GM12878 (cell line): ENCODE results near the gene SUGCT. TPM values are rescaled to one million over a fixed set of nuclear protein-coding genes. Genes with fewer than 3 reads are reported as not detected.

ENCODE experiments used
- ATAC-seq: fragments of 200-7000 bp; cut with Tn5 transposase; 3 replicates; pipeline ENCODE4 v1.9.1; 2020; ENCODE audit warnings: mild to moderate bottlenecking, moderate library complexity
- BruUV-seq: library from RNA; stranded (reverse); fragments of 400-500 nt; replicated peaks from 2 replicates; lab custom pipeline; 2021; lab: Mats Ljungman, UMichigan
- CTCF ChIA-PET: fragments of 300-600 bp; sonication (Branson Sonifier 250); formaldehyde crosslinking; extraction: SDS; loops from one replicate; lab custom pipeline; 2021; ENCODE audit warnings: inconsistent platforms; lab: Yijun Ruan, JAX
- POLR2A ChIA-PET: fragments of 350-600 bp; formaldehyde crosslinking; extraction: SDS; loops from one replicate; lab custom pipeline; 2021; ENCODE audit warnings: inconsistent platforms; lab: Charles Lee
- RAD21 ChIA-PET: fragments of 300-600 bp; sonication (Branson Sonifier 250); formaldehyde crosslinking; loops from one replicate; lab custom pipeline; 2023; ENCODE audit warnings: antibody characterized with exemption; ENCODE audit not compliant: unreplicated experiment; lab: Charles Lee
- SMC1A ChIA-PET: fragments of 300-600 bp; sonication (Branson Sonifier 250); formaldehyde crosslinking; loops from one replicate; lab custom pipeline; 2023; ENCODE audit not compliant: unreplicated experiment, uncharacterized antibody; lab: Charles Lee
- DNase-seq: peaks from one replicate; pipeline ENCODE4 v3.0.0-alpha.2; 2011; ENCODE audit warnings: low read depth, low spot score
- FAIRE-seq: peaks from 3 replicates; lab custom pipeline; 2011; peaks lifted over from hg19 to GRCh38; lab: Jason Lieb, UNC
- H2AFZ ChIP-seq: 2 replicates; pipeline ENCODE4 v1.6.0; 2011; ENCODE audit warnings: low read depth, low read length, control low read depth; ENCODE audit not compliant: control insufficient read depth
- H3K27ac ChIP-seq: 2 replicates; pipeline ENCODE4 v1.5.1; 2011; ENCODE audit warnings: control low read depth; ENCODE audit not compliant: control insufficient read depth, insufficient read depth
- H3K27me3 ChIP-seq, 2 experiments: replicated peaks in 1 of 2; 2 replicates each; pipeline versions ENCODE4 v1.6.0 to v1.6.1; 2011; ENCODE audit warnings: low read length in 1 of 2; ENCODE audit not compliant: control insufficient read depth in 2 of 2, insufficient read depth in 2 of 2
- H3K36me3 ChIP-seq, 2 experiments: 2 replicates each; pipeline ENCODE4 v1.5.1; 2011; ENCODE audit warnings: low read length in 1 of 2; ENCODE audit not compliant: control insufficient read depth in 2 of 2, insufficient read depth in 2 of 2
- H3K4me1 ChIP-seq: 2 replicates; pipeline ENCODE4 v1.6.1; 2011; ENCODE audit warnings: mild to moderate bottlenecking, low read length, moderate library complexity, mixed read lengths; ENCODE audit not compliant: control insufficient read depth, insufficient read depth
- H3K4me2 ChIP-seq: 2 replicates; pipeline ENCODE4 v1.6.0; 2011; ENCODE audit warnings: control low read depth; ENCODE audit not compliant: control insufficient read depth, insufficient read depth
- H3K4me3 ChIP-seq: fragments of 200-600 bp; sonication (generic); 2 replicates; pipeline ENCODE4 v1.5.1; 2016
- H3K79me2 ChIP-seq: 2 replicates; pipeline ENCODE4 v1.6.0; 2011; ENCODE audit warnings: low read length; ENCODE audit not compliant: control insufficient read depth, insufficient read depth
- H3K9ac ChIP-seq: 2 replicates; pipeline ENCODE4 v1.8.0; 2011; ENCODE audit warnings: low read length, control low read depth, mixed read lengths; ENCODE audit not compliant: control insufficient read depth, insufficient read depth
- H3K9me3 ChIP-seq: replicated peaks from 3 replicates; pipeline ENCODE4 v1.5.1; 2011; ENCODE audit warnings: mild to moderate bottlenecking, low read length; ENCODE audit not compliant: control insufficient read depth, insufficient read depth
- H4K20me1 ChIP-seq: 2 replicates; pipeline ENCODE4 v1.6.0; 2011; ENCODE audit not compliant: control insufficient read depth, insufficient read depth
- ASH2L ChIP-seq: fragments of 300-600, 200-600 bp; sonication (generic); IDR thresholded peaks from 2 replicates; pipeline ENCODE4 v1.6.1; 2017; ENCODE audit warnings: low read depth, mild to moderate bottlenecking, borderline replicate concordance
- CBFB ChIP-seq: IDR thresholded peaks from 2 replicates; pipeline ENCODE4 v1.6.1; 2016; ENCODE audit warnings: antibody characterized with exemption, low read depth
- FOXK2 ChIP-seq: fragments of 450-650 bp; IDR thresholded peaks from 2 replicates; pipeline ENCODE4 v1.6.1; 2017; ENCODE audit warnings: mild to moderate bottlenecking, moderate library complexity
- HDAC2 ChIP-seq: fragments of 200-600 bp; sonication (generic); IDR thresholded peaks from 2 replicates; pipeline ENCODE4 v1.6.1; 2017
- HDAC6 ChIP-seq: fragments of 200-600 bp; sonication (generic); IDR thresholded peaks from one replicate; pipeline ENCODE4 v1.8.0; 2017; ENCODE audit warnings: antibody characterized with exemption; ENCODE audit not compliant: unreplicated experiment
- JUND ChIP-seq: IDR thresholded peaks from 2 replicates; pipeline ENCODE4 v1.6.1; 2012; ENCODE audit warnings: low read depth, mild to moderate bottlenecking, low read length, improper control_type of control experiment, moderate library complexity
- KAT2A ChIP-seq: conservative IDR thresholded peaks from 2 replicates; pipeline ENCODE4 v1.6.1; 2011; ENCODE audit warnings: low read depth, low read length; ENCODE audit not compliant: control insufficient read depth
- LARP7 ChIP-seq: fragments of 450-650 bp; IDR thresholded peaks from 2 replicates; pipeline ENCODE4 v1.6.1; 2017; ENCODE audit warnings: mild to moderate bottlenecking
- RCOR1 ChIP-seq: conservative IDR thresholded peaks from 2 replicates; pipeline ENCODE4 v1.6.1; 2012; ENCODE audit warnings: low read depth, low read length, improper control_type of control experiment
- SMC3 ChIP-seq: IDR thresholded peaks from 2 replicates; pipeline ENCODE4 v1.6.1; 2011; ENCODE audit warnings: low read length, improper control_type of control experiment, borderline replicate concordance
- TBL1XR1 ChIP-seq: IDR thresholded peaks from 2 replicates; pipeline ENCODE4 v1.6.1; 2012; ENCODE audit warnings: low read depth, low read length, improper control_type of control experiment
- TCF3 ChIP-seq: IDR thresholded peaks from 2 replicates; pipeline ENCODE4 v1.6.1; 2012; ENCODE audit warnings: low read depth, mild to moderate bottlenecking, low read length, borderline replicate concordance; ENCODE audit not compliant: insufficient read depth
- WRNIP1 ChIP-seq: IDR thresholded peaks from 2 replicates; pipeline ENCODE4 v1.6.1; 2011; ENCODE audit warnings: low read depth, low read length, improper control_type of control experiment, borderline replicate concordance
- WGBS: methylation state at CpG from one replicate; pipeline ENCODE4 v1.1.6; 2016; ENCODE audit warnings: low lambda C conversion rate; ENCODE audit not compliant: insufficient replicate concordance, insufficient coverage; ENCODE audit errors: missing lambda C conversion rate; 5-methylcytosine and 5-hydroxymethylcytosine counted together
- in situ Hi-C: fragments of 300-500 bp; cut with MboI; formaldehyde crosslinking; loops from 9 replicates; pipeline ENCODE4 v1.14.3; 2018; ENCODE audit warnings: mixed read lengths
- intact Hi-C: fragments of 100-400 bp; cut with micrococcal nuclease; formaldehyde crosslinking; loops from one replicate; pipeline ENCODE4 v1.14.2; 2022; ENCODE audit not compliant: unreplicated experiment
- polyA plus RNA-seq, 11 experiments: library from polyadenylated mRNA; depleted of rRNA in 4 of 11; unstranded in 6 of 11; stranded (reverse) in 5 of 11; fragments of >200 nt; fragmentation: Nextera tagmentation in 4 of 11; fragmentation: Illumina TruSeq in 1 of 11; extraction: Ambion mirVana in 4 of 11; extraction: Trizol in 1 of 11; gene quantifications; 1 replicate in 1 of 11; 2 replicates in 10 of 11; pipeline versions ENCODE4 v1.2.1 to v1.2.3, GENCODE V29; 2011 to 2016; ENCODE audit warnings: inconsistent platforms in 2 of 11, missing spikeins in 2 of 11, low read depth in 1 of 11
- total RNA-seq, 4 experiments: library from RNA; depleted of rRNA in 3 of 4; stranded (reverse); fragments of >200 nt in 3 of 4; fragmentation: Illumina TruSeq in 1 of 4; extraction: Trizol in 1 of 4; gene quantifications; 2 replicates each; pipeline versions ENCODE4 v1.2.1 to v1.2.3, GENCODE V29; 2013 to 2021
- TF ChIP-seq, protein P1 (sequence below): IDR thresholded peaks from 2 replicates; pipeline ENCODE4 v1.6.1; 2011; ENCODE audit warnings: mild to moderate bottlenecking, low read depth, low read length, moderate library complexity; ENCODE audit not compliant: insufficient replicate concordance
- TF ChIP-seq, protein P2 (sequence below): IDR thresholded peaks from 2 replicates; pipeline ENCODE4 v1.6.1; 2012; ENCODE audit warnings: low read length, inconsistent platforms

SUGCT gene
- total and polyA plus RNA-seq, 10 of the 15 experiments (the other 5 are each of a cell fraction or from before 2014, with no cell fraction given): 0.08 to 1.2 (median 0.67) TPM; not detected in 1

GRCh38 chr7:40647719-40648118 is 512.9 kb downstream of the SUGCT start:
- intact Hi-C loops (no loop called here), in situ Hi-C loops (no loop called here)
- no peak overlapping the region for H2AFZ ChIP-seq
- H3K79me2 ChIP-seq: no peaks in the 10 kb centered on the region
- H4K20me1 ChIP-seq: no peaks in the 10 kb centered on the region
- H3K27me3 ChIP-seq: no peaks in the 10 kb centered on the region
- no peak overlapping the region for H3K4me3 ChIP-seq
- BruUV-seq: no TSS peak
- no peak overlapping the region for H3K4me2 ChIP-seq
- RAD21 ChIA-PET: no interaction called here
- no peaks in the 10 kb centered on the region for H3K4me1 ChIP-seq
- H3K27ac ChIP-seq: no peak overlapping the region
- H3K9ac ChIP-seq: no peak overlapping the region
- DNase-seq (no peak), ATAC-seq (no peak), FAIRE-seq (no peak)
- CTCF ChIA-PET: no interaction called here
- H3K9me3 ChIP-seq: no peaks in the 10 kb centered on the region
- POLR2A ChIA-PET: interaction anchor here (0.7 kb wide), 1 partner anchor 766 kb away, joined by 4 read pairs; no protein-coding TSS in a partner anchor
- WGBS: 28% methylated on average over 5 of the region's 5 CpGs
- SMC1A ChIA-PET: interaction anchor here (0.7 kb wide), 1 partner anchor 39 kb away, joined by 3 read pairs; no protein-coding TSS in a partner anchor
- no peaks in the 10 kb centered on the region for H3K36me3 ChIP-seq
- TF ChIP-seq, protein P1, sequence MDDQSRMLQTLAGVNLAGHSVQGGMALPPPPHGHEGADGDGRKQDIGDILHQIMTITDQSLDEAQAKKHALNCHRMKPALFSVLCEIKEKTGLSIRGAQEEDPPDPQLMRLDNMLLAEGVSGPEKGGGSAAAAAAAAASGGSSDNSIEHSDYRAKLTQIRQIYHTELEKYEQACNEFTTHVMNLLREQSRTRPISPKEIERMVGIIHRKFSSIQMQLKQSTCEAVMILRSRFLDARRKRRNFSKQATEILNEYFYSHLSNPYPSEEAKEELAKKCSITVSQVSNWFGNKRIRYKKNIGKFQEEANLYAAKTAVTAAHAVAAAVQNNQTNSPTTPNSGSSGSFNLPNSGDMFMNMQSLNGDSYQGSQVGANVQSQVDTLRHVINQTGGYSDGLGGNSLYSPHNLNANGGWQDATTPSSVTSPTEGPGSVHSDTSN: no peak
- no peak for TF ChIP-seq WRNIP1
- TF ChIP-seq TBL1XR1: no peak
- TF ChIP-seq, protein P2, sequence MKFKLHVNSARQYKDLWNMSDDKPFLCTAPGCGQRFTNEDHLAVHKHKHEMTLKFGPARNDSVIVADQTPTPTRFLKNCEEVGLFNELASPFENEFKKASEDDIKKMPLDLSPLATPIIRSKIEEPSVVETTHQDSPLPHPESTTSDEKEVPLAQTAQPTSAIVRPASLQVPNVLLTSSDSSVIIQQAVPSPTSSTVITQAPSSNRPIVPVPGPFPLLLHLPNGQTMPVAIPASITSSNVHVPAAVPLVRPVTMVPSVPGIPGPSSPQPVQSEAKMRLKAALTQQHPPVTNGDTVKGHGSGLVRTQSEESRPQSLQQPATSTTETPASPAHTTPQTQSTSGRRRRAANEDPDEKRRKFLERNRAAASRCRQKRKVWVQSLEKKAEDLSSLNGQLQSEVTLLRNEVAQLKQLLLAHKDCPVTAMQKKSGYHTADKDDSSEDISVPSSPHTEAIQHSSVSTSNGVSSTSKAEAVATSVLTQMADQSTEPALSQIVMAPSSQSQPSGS: no peak
- TF ChIP-seq KAT2A: no peak
- no peak for TF ChIP-seq TCF3
- no peak for TF ChIP-seq HDAC2
- no peak for TF ChIP-seq RCOR1
- no peak for TF ChIP-seq ASH2L
- TF ChIP-seq JUND: no peak
- TF ChIP-seq HDAC6: no peak
- no peak for TF ChIP-seq FOXK2
- TF ChIP-seq SMC3: no peak
- TF ChIP-seq CBFB: no peak
- no peak for TF ChIP-seq LARP7
- TF ChIP-seq, all 136 proteins: peak for 0
